ENCODE measurements around the gene SDK1. TPM values are rescaled to one million over a fixed set of nuclear protein-coding genes. Genes with fewer than 3 reads are reported as not detected.

SDK1 gene
- total RNA-seq, 1 donor from 2014 or later, result 3.9 TPM

DNA sequence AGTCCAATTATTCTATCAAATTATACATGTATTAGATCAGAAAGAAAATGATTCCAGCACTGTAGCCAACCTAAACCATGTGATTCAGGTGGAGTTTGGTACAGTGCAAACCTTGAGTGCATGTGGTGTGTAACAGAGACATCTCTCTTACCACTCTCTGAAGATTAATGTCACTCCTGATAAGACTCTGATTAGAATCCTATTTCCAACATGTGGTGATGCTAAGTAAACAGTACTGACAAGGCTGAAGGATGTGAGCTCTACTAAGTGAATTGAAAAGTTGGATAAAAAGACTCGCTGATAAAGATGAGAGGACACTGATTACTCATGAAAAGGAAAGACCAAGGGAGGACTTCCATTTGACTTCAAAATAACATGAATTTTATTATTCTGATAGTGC lies 232.0 kb downstream of the SDK1 start:
- no peak for DNase-seq (ENCODE audit: low read depth)
- H3K36me3 ChIP-seq (ENCODE audit: control insufficient read depth, insufficient read depth, low read length), result no peaks in the 10 kb centered on the region
- H3K27me3 ChIP-seq (ENCODE audit: control insufficient read depth, insufficient read depth, low read length), result no peaks in the 10 kb centered on the region
- no peak overlapping the region for H3K4me3 ChIP-seq (ENCODE audit: low read depth, low read length)
- TF ChIP-seq, protein P1, sequence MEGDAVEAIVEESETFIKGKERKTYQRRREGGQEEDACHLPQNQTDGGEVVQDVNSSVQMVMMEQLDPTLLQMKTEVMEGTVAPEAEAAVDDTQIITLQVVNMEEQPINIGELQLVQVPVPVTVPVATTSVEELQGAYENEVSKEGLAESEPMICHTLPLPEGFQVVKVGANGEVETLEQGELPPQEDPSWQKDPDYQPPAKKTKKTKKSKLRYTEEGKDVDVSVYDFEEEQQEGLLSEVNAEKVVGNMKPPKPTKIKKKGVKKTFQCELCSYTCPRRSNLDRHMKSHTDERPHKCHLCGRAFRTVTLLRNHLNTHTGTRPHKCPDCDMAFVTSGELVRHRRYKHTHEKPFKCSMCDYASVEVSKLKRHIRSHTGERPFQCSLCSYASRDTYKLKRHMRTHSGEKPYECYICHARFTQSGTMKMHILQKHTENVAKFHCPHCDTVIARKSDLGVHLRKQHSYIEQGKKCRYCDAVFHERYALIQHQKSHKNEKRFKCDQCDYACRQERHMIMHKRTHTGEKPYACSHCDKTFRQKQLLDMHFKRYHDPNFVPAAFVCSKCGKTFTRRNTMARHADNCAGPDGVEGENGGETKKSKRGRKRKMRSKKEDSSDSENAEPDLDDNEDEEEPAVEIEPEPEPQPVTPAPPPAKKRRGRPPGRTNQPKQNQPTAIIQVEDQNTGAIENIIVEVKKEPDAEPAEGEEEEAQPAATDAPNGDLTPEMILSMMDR (IDR thresholded peaks at IDR 0.05; ENCODE audit: insufficient read depth, low read length, poor library complexity, severe bottlenecking), result no peak

DNA sequence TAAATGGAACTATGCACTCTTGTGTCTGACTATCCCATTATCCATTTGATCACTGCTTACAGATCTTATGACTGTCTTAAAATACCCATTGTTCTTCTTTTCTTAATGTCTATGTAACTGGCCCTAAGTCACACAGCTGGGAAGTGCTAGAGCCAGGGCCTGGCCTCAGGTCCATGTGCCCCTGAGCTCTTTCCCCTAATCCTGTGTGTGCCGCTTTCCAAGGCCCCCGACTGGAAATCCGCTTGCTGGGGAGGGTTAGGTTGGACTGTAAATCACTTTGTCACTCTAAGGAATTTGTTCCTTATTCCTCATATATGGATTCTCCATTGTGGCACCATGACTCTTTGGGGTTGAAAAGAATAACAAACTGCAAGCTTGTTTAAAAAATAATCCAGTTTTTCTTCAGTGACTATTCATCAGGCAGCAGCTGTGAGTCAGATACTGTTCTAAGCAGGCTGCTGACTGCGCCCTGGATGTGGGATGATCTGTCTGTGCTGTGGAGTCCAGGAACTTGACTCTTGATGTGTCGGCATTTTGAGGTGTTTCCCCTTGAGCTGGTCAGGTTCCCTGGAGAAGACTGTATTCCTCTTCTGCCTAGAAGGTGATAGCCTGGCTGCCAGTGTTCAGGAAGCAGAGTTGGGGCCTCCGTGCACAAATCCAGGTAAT lies 236.3 kb downstream of the SDK1 start:
- peak; percentile 45 for DNase-seq (ENCODE audit: low read depth)
- H3K4me3 ChIP-seq (ENCODE audit: low read depth, low read length), result no peak overlapping the region

DNA sequence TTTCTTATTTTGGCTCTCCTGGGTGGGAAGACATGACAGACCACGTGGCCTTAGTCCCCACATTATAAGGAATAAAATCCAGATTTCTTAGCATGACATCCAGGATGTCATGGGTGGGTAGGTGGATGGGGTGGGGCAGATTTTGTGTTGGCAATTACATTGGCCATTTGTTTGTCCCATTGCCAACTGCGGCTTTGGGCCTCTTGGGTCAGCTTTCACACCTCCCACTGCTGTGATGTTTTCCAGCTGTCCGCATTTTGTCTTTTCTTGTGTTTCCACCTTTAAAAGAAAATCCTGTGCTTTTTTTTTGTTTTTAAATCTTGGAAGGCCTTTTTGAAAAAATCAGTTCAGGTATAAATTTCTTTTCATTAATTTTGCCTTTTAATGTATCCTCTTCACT lies 237.0 kb downstream of the SDK1 start:
- no peaks in the 10 kb centered on the region for H3K27me3 ChIP-seq (ENCODE audit: control insufficient read depth, insufficient read depth, low read length)
- H3K36me3 ChIP-seq (ENCODE audit: control insufficient read depth, insufficient read depth, low read length), result no peaks in the 10 kb centered on the region
- TF ChIP-seq, protein P1 (IDR thresholded peaks at IDR 0.05; ENCODE audit: insufficient read depth, low read length, poor library complexity, severe bottlenecking), result no peak
- DNase-seq (ENCODE audit: low read depth), result no peak
- no peak overlapping the region for H3K4me3 ChIP-seq (ENCODE audit: low read depth, low read length)

More for the DNA sequence above, 236.3 kb downstream of the SDK1 start:
- Histone ChIP-seq H3K27me3 (ENCODE audit: control insufficient read depth, insufficient read depth, low read length) (no peaks in the 10 kb centered on the region), H3K36me3 (ENCODE audit: control insufficient read depth, insufficient read depth, low read length) (no peaks in the 10 kb centered on the region)
- TF ChIP-seq, protein P1 (IDR thresholded peaks at IDR 0.05; ENCODE audit: insufficient read depth, low read length, poor library complexity, severe bottlenecking), result no peak

DNA sequence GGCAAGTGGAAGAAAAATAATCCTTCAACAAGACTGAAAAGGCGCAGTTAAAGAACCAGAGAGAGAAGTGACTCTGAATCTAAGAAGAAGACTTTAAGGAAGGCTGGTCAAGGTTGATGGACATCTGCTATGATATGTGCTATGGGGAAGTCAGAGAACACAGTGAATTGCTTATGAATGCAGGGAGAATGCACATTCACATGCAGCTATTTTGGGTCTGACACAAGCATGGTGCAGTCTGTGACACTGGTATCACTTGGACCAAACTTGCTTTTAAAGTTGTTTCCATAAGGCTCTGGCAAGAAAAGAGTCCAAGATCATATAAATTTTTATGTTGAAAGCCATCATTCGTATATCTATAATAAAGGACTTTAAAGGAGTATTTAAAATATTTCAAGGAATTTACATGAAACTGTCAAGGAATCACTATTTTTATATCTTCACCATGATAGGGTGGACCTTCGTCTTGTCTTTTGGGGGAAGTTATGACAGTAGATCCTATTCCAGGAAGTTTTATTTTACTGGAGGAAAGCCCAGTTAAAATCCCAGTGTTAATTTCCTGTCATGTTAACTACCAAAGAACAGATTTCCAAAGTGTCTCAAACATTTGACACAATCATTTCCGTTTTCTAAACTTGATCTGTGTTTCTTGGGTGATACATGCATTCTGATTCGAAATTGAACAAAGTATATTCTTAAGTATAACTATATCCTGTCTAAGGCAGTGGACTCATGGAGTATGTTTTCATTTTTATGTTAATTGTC lies 239.6 kb downstream of the SDK1 start:
- TF ChIP-seq, protein P1 (IDR thresholded peaks at IDR 0.05; ENCODE audit: insufficient read depth, low read length, poor library complexity, severe bottlenecking), result no peak
- no peak for DNase-seq (ENCODE audit: low read depth)
- Histone ChIP-seq H3K36me3 (ENCODE audit: control insufficient read depth, insufficient read depth, low read length) (no peaks in the 10 kb centered on the region), H3K4me3 (ENCODE audit: low read depth, low read length) (no peak overlapping the region), H3K27me3 (ENCODE audit: control insufficient read depth, insufficient read depth, low read length) (no peaks in the 10 kb centered on the region)

DNA sequence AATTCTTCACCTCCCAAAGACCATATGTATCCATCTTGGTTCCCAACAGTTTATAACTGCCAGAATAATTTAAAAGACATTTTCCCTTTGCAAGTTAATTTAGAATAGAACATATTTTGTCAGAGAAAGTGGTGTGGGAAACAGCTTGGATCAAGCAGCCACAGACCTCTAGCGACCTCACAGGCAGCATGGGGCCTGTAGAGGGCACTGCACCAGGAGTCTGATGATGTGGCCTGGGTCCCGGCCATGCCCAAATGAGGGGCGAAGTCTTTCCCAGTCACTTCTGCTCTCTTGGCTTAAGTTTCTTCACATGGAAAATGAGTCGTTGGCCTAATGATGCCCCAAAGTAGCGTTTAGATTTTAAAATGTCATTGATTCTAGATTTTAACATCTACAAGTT lies 243.2 kb downstream of the SDK1 start:
- TF ChIP-seq, protein P1 (IDR thresholded peaks at IDR 0.05; ENCODE audit: insufficient read depth, low read length, poor library complexity, severe bottlenecking), result peak; percentile 4
- Histone ChIP-seq H3K4me3 (ENCODE audit: low read depth, low read length) (no peak overlapping the region), H3K27me3 (ENCODE audit: control insufficient read depth, insufficient read depth, low read length) (no peaks in the 10 kb centered on the region), H3K36me3 (ENCODE audit: control insufficient read depth, insufficient read depth, low read length) (no peaks in the 10 kb centered on the region)
- no peak for DNase-seq (ENCODE audit: low read depth)

Data from kidney epithelial cell (primary cell).